ENCODE data around the gene FTO. TPM values are rescaled to one million over a fixed set of nuclear protein-coding genes. Genes with fewer than 3 reads are reported as not detected.

The FTO gene
- polyA plus RNA-seq, 2 of the 4 experiments (the other 2 are of a cell fraction), result 48.7 to 101 TPM

GRCh38 chr16:53898993-53899392, 195.0 kb downstream of the FTO start:
- no peaks in the 10 kb centered on the region for H3K9me3 ChIP-seq
- FAIRE-seq (no peak), DNase-seq (ENCODE audit: low read depth in 1 of 2, low spot score in 1 of 2) (no peak), ATAC-seq (no peak)
- WGBS (ENCODE audit: missing lambda C conversion rate), result 11% methylated on average over 1 of the region's 1 CpG
- H3K4me2 ChIP-seq, result no peak overlapping the region; the same call in 2 of the 3 replicates
- CTCF ChIA-PET, result interaction anchor here (0.6 to 0.9 kb wide), 2 partner anchors 95 to 126 kb away, joined by 3 read pairs; no protein-coding TSS in a partner anchor
- H3K4me3 ChIP-seq, result no peak overlapping the region
- POLR2A ChIA-PET, result no interaction called here
- H3K4me1 ChIP-seq, result peaks cover 22% of the 10 kb centered on the region
- TF ChIP-seq EHF (CRISPR knock-in tag; IDR thresholded peaks at IDR 0.05) (no peak), CEBPB (IDR thresholded peaks at IDR 0.05) (peak in 1 of 2 experiments; percentile 38; a peak in 1 of 4 replicates)
- H3K27ac ChIP-seq, result no peak overlapping the region

- 83% methylated on average over 1 of the region's 1 CpG for WGBS (ENCODE audit: missing lambda C conversion rate)
- Histone ChIP-seq H3K4me3 (no peak overlapping the region), H3K4me1 (peaks cover 17% of the 10 kb centered on the region), H3K4me2 (no peak overlapping the region), H3K9me3 (no peaks in the 10 kb centered on the region), H3K27ac (no peak overlapping the region)
- DNase-seq (ENCODE audit: low read depth in 1 of 2, low spot score in 1 of 2), result no peak
- ATAC-seq, result no peak
- TF ChIP-seq ZFP36 (IDR thresholded peaks at IDR 0.05; ENCODE audit: borderline replicate concordance, partially characterized antibody) (no peak), RARB (CRISPR knock-in tag; IDR thresholded peaks at IDR 0.05) (no peak), NPAS2 (CRISPR knock-in tag; IDR thresholded peaks at IDR 0.05; ENCODE audit: borderline replicate concordance) (no peak), EP300 (IDR thresholded peaks at IDR 0.05) (no peak), HOXB13 (CRISPR knock-in tag; IDR thresholded peaks at IDR 0.05; ENCODE audit: low read depth) (no peak), POLR2AphosphoS2 (conservative IDR thresholded peaks at IDR 0.05; ENCODE audit: low read length) (no peak), CTCF (IDR thresholded peaks at IDR 0.05) (no peak)
- ChIA-PET CTCF (interaction anchor here (0.6 to 0.9 kb wide), 2 partner anchors 95 to 126 kb away, joined by 3 read pairs; no protein-coding TSS in a partner anchor), POLR2A (no interaction called here)
- FAIRE-seq, result no peak
These were observed 195.5 kb downstream of the FTO start for GRCh38 chr16:53899431-53899830.

- TF ChIP-seq ESRRA (IDR thresholded peaks at IDR 0.05; ENCODE audit: borderline replicate concordance, low read length) (no peak), FOXS1 (CRISPR knock-in tag; IDR thresholded peaks at IDR 0.05) (no peak), MAFK (IDR thresholded peaks at IDR 0.05; ENCODE audit: partially characterized antibody) (no peak)
- no peak overlapping the region for H3K4me3 ChIP-seq
- peaks cover 14% of the 10 kb centered on the region for H3K4me1 ChIP-seq
- no peak overlapping the region for H3K4me2 ChIP-seq
- ATAC-seq, result no peak
- FAIRE-seq, result no peak
- H3K9me3 ChIP-seq, result no peaks in the 10 kb centered on the region
- DNase-seq (ENCODE audit: low read depth in 1 of 2, low spot score in 1 of 2), result no peak
- ChIA-PET CTCF (interaction anchor here (0.6 to 2.2 kb wide), 3 partner anchors 8 to 241 kb away, joined by 3 to 11 read pairs (median 3); no protein-coding TSS in a partner anchor), POLR2A (no interaction called here)
- 81% methylated on average over 4 of the region's 4 CpGs for WGBS (ENCODE audit: missing lambda C conversion rate)
- no peak overlapping the region for H3K27ac ChIP-seq
These were observed 196.7 kb downstream of the FTO start for GRCh38 chr16:53900667-53901066.

DNA sequence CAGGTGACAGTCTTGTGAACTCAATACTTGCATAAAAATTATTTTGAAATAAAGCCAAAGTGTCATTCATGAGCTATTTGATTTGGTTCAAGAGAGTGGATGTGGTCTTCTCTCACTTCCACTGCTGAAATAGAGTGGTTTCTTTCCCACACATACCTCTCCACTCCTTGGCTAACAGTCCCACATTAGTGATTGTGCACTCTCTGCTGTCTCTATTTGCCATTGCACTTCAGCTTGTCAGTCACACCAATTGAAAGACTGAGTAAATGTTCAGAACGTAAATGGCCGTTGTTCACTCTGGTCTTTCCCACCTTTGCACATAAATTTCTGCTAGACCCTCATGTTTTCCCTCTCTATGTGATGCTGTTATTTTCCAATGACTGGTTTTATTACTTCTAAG, 197.5 kb downstream of the FTO start:
- Histone ChIP-seq H3K27ac (no peak overlapping the region), H3K4me1 (peaks cover 14% of the 10 kb centered on the region), H3K4me2 (no peak overlapping the region), H3K4me3 (no peak overlapping the region), H3K9me3 (no peaks in the 10 kb centered on the region)
- TF ChIP-seq, protein P1, sequence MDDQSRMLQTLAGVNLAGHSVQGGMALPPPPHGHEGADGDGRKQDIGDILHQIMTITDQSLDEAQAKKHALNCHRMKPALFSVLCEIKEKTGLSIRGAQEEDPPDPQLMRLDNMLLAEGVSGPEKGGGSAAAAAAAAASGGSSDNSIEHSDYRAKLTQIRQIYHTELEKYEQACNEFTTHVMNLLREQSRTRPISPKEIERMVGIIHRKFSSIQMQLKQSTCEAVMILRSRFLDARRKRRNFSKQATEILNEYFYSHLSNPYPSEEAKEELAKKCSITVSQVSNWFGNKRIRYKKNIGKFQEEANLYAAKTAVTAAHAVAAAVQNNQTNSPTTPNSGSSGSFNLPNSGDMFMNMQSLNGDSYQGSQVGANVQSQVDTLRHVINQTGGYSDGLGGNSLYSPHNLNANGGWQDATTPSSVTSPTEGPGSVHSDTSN (IDR thresholded peaks at IDR 0.05), result no peak
- TF ChIP-seq RCOR1 (IDR thresholded peaks at IDR 0.05; ENCODE audit: low read depth, low read length) (no peak), E2F6 (IDR thresholded peaks at IDR 0.05; ENCODE audit: borderline replicate concordance, low read depth) (no peak), RAD21 (conservative IDR thresholded peaks at IDR 0.05 in 1 of 2, IDR thresholded peaks at IDR 0.05 in 1 of 2) (no peak), ZNF302 (CRISPR knock-in tag; IDR thresholded peaks at IDR 0.05) (no peak), RNF2 (IDR thresholded peaks at IDR 0.05; ENCODE audit: borderline replicate concordance, low read depth) (no peak), HDAC2 (IDR thresholded peaks at IDR 0.05) (no peak), HOXA7 (CRISPR knock-in tag; IDR thresholded peaks at IDR 0.05) (no peak), NR3C1 (IDR thresholded peaks at IDR 0.05) (no peak)
- ChIA-PET POLR2A (no interaction called here), CTCF (interaction anchor here (1.2 to 2.2 kb wide), 2 partner anchors 9 to 17 kb away, joined by 3 to 11 read pairs; no protein-coding TSS in a partner anchor)
- WGBS (ENCODE audit: missing lambda C conversion rate), result 97% methylated on average over 2 of the region's 2 CpGs
- ATAC-seq, result no peak
- DNase-seq (ENCODE audit: low read depth in 1 of 2, low spot score in 1 of 2), result no peak
- no peak for FAIRE-seq

All from A549 (cell line).